ENCODE results near the gene C1orf216.

DNA sequence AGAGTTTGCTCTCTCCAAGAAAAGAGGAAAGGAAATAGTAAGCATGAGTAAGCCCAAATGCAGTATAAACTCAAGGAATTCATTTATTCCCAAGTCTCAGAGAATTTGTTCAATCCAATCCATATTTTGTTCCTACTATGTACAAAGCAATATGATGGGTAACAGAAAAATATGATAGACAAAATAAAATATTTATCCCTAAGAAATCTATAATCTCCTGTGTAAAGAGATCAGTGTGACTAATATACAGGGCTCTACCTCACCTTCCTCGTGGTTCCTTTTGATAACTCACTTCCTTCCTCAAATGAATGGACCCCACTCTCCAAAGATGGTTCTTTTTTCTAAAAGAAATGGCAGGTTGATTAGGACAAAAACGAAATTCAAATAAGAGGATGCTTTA is 43.5 kb upstream of the C1orf216 start:
- TF ChIP-seq EZH2 (IDR thresholded peaks at IDR 0.05; ENCODE audit: borderline replicate concordance, low read depth, low read length, poor library complexity, severe bottlenecking), result no peak
- TF ChIP-seq, protein P1, sequence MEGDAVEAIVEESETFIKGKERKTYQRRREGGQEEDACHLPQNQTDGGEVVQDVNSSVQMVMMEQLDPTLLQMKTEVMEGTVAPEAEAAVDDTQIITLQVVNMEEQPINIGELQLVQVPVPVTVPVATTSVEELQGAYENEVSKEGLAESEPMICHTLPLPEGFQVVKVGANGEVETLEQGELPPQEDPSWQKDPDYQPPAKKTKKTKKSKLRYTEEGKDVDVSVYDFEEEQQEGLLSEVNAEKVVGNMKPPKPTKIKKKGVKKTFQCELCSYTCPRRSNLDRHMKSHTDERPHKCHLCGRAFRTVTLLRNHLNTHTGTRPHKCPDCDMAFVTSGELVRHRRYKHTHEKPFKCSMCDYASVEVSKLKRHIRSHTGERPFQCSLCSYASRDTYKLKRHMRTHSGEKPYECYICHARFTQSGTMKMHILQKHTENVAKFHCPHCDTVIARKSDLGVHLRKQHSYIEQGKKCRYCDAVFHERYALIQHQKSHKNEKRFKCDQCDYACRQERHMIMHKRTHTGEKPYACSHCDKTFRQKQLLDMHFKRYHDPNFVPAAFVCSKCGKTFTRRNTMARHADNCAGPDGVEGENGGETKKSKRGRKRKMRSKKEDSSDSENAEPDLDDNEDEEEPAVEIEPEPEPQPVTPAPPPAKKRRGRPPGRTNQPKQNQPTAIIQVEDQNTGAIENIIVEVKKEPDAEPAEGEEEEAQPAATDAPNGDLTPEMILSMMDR (conservative IDR thresholded peaks at IDR 0.05; ENCODE audit: low read depth, low read length), result no peak

Measured in A673 (cell line).